HepG2 (cell line): ENCODE data around the gene MASTL. TPM values are rescaled to one million over a fixed set of nuclear protein-coding genes. Genes with fewer than 3 reads are reported as not detected.

ENCODE experiments used
- ATAC-seq: fragments of 200-7000 bp; cut with Tn5 transposase; 3 replicates; pipeline ENCODE4 v1.9.1; 2020; ENCODE audit warnings: mild to moderate bottlenecking, moderate library complexity
- BruUV-seq: library from RNA; stranded (reverse); fragments of 400-500 nt; replicated peaks from 2 replicates; lab custom pipeline; 2021; lab: Mats Ljungman, UMichigan
- CTCF ChIA-PET: fragments of 300-600 bp; formaldehyde crosslinking; extraction: SDS; loops from one replicate; lab custom pipeline; 2021; ENCODE audit warnings: low total read pairs, inconsistent platforms, low intra/inter-chr PET ratio; lab: Yijun Ruan, JAX
- POLR2A ChIA-PET: fragments of 350-600 bp; sonication (Branson Sonifier 250); formaldehyde crosslinking; loops from one replicate; lab custom pipeline; 2020; ENCODE audit warnings: antibody characterized with exemption, inconsistent platforms; lab: Yijun Ruan, JAX
- DNase-seq: peaks from one replicate; pipeline ENCODE4 v3.0.0-alpha.2; 2015; ENCODE audit warnings: low spot score
- FAIRE-seq: peaks from 3 replicates; lab custom pipeline; 2011; peaks lifted over from hg19 to GRCh38; lab: Jason Lieb, UNC
- H2AFZ ChIP-seq: one replicate; pipeline ENCODE4 v1.6.1; 2011; ENCODE audit warnings: low read length, inconsistent platforms
- H3K27ac ChIP-seq: fragments of 300-600 bp; 3 replicates; pipeline ENCODE4 v1.8.0; 2011; ENCODE audit warnings: mixed run types, mild to moderate bottlenecking, mixed read lengths, low read length, inconsistent platforms; ENCODE audit not compliant: insufficient read depth; ENCODE audit errors: extremely low read length
- H3K27me3 ChIP-seq, 2 experiments: fragments of 200-600 bp in 1 of 2; 2 replicates in 1 of 2; 3 replicates in 1 of 2; pipeline versions ENCODE4 v1.6.0 to v1.8.0; 2011; ENCODE audit warnings: low read length in 2 of 2, mild to moderate bottlenecking in 2 of 2, moderate library complexity in 2 of 2, inconsistent platforms in 1 of 2; ENCODE audit not compliant: insufficient read depth in 2 of 2, control insufficient read depth in 1 of 2
- H3K36me3 ChIP-seq, 2 experiments: fragments of 200-600 bp in 1 of 2; replicated peaks in 1 of 2; 2 replicates in 1 of 2; 3 replicates in 1 of 2; pipeline versions ENCODE4 v1.5.1 to v1.8.0; 2011; ENCODE audit warnings: low read length in 2 of 2, inconsistent platforms in 1 of 2; ENCODE audit not compliant: insufficient read depth in 2 of 2, control insufficient read depth in 1 of 2
- H3K4me1 ChIP-seq: 2 replicates; pipeline ENCODE4 v1.5.1; 2012; ENCODE audit warnings: low read length, inconsistent platforms; ENCODE audit not compliant: insufficient read depth
- H3K4me2 ChIP-seq: 2 replicates; pipeline ENCODE4 v1.6.0; 2011; ENCODE audit warnings: low read depth, low read length, inconsistent platforms
- H3K4me3 ChIP-seq, 3 experiments: fragments of 200-600 bp in 1 of 3; sonication (generic), shearing (Covaris generic) in 1 of 3; replicated peaks in 1 of 3; 2 replicates each; pipeline ENCODE4 v1.5.1; 2011 to 2016; ENCODE audit warnings: low read length in 3 of 3, inconsistent platforms in 2 of 3, low read depth in 2 of 3, mild to moderate bottlenecking in 2 of 3, control low read depth in 1 of 3, mixed read lengths in 1 of 3; ENCODE audit not compliant: insufficient read depth in 1 of 3
- H3K79me2 ChIP-seq: one replicate; pipeline ENCODE4 v1.6.1; 2011; ENCODE audit warnings: low read length, inconsistent platforms; ENCODE audit not compliant: insufficient read depth
- H3K9ac ChIP-seq: 2 replicates; pipeline ENCODE4 v1.6.0; 2011; ENCODE audit warnings: mild to moderate bottlenecking, low read depth, low read length, inconsistent platforms; ENCODE audit not compliant: insufficient read depth
- H3K9me3 ChIP-seq: 2 replicates; pipeline ENCODE4 v1.5.1; 2012; ENCODE audit warnings: mild to moderate bottlenecking, low read length
- H4K20me1 ChIP-seq: 2 replicates; pipeline ENCODE4 v1.6.0; 2011; ENCODE audit warnings: inconsistent platforms, mild to moderate bottlenecking, low read length, moderate library complexity; ENCODE audit not compliant: insufficient read depth
- ARNTL ChIP-seq: sonication (generic); formaldehyde crosslinking; IDR thresholded peaks from 2 replicates; pipeline ENCODE4 v1.4.0; 2020; ENCODE audit warnings: mild to moderate bottlenecking, missing genetic modification reagents
- CENPT ChIP-seq: sonication (generic); formaldehyde crosslinking; IDR thresholded peaks from 2 replicates; pipeline ENCODE4 v1.8.0; 2022; ENCODE audit warnings: low read depth, mild to moderate bottlenecking, moderate library complexity, missing genetic modification reagents
- GABPB1 ChIP-seq: IDR thresholded peaks from 2 replicates; pipeline ENCODE4 v1.6.1; 2016; ENCODE audit warnings: mild to moderate bottlenecking, missing genetic modification reagents, moderate library complexity, missing compliant biosample characterization
- GTF2F1 ChIP-seq: fragments of 150-350 bp; IDR thresholded peaks from 2 replicates; pipeline ENCODE4 v1.6.1; 2014; ENCODE audit warnings: low read length
- KDM1A ChIP-seq: IDR thresholded peaks from 2 replicates; pipeline ENCODE4 v1.6.1; 2016; ENCODE audit warnings: missing compliant biosample characterization
- NCOA5 ChIP-seq: sonication (generic); formaldehyde crosslinking; IDR thresholded peaks from 2 replicates; pipeline ENCODE4 v1.4.0; 2020; ENCODE audit warnings: missing genetic modification reagents
- RBAK ChIP-seq: sonication (generic); formaldehyde crosslinking; IDR thresholded peaks from 2 replicates; pipeline ENCODE4 v1.5.1; 2020; ENCODE audit warnings: mild to moderate bottlenecking, missing genetic modification reagents
- ZC3H4 ChIP-seq: sonication (generic); formaldehyde crosslinking; IDR thresholded peaks from 2 replicates; pipeline ENCODE4 v1.4.0; 2020; ENCODE audit warnings: missing genetic modification reagents, borderline replicate concordance
- ZNF343 ChIP-seq: sonication (generic); formaldehyde crosslinking; IDR thresholded peaks from 2 replicates; pipeline ENCODE4 v1.4.0; 2020; ENCODE audit warnings: mild to moderate bottlenecking, missing genetic modification reagents
- ZNF557 ChIP-seq: sonication (generic); formaldehyde crosslinking; IDR thresholded peaks from 2 replicates; pipeline ENCODE4 v1.4.0; 2020; ENCODE audit warnings: missing genetic modification reagents
- WGBS: methylation state at CpG from one replicate; pipeline ENCODE4 v1.1.6; 2017; ENCODE audit warnings: low lambda C conversion rate; 5-methylcytosine and 5-hydroxymethylcytosine counted together
- in situ Hi-C: cut with HindIII; loops from 2 replicates; pipeline ENCODE4 v1.10.0; 2017; ENCODE audit warnings: low pct_unique_long_range_greater_than_20kb; ENCODE audit not compliant: extremely low pct_ligation_motif_present
- intact Hi-C: fragments of 100-400 bp; cut with micrococcal nuclease; formaldehyde crosslinking; loops from one replicate; pipeline ENCODE4 v1.10.0; 2022; ENCODE audit not compliant: unreplicated experiment
- polyA plus RNA-seq, 8 experiments: library from polyadenylated mRNA; depleted of rRNA in 3 of 8; stranded (reverse) in 7 of 8; unstranded in 1 of 8; fragments of >200 nt; fragmentation: Illumina TruSeq in 4 of 8; extraction: Trizol in 4 of 8; gene quantifications; 2 replicates each; pipeline versions ENCODE4 v1.2.1 to v1.2.3, GENCODE V29; 2011 to 2016; ENCODE audit warnings: low read depth in 4 of 8, missing spikeins in 1 of 8, mixed read lengths in 1 of 8; ENCODE audit not compliant: insufficient read depth in 1 of 8
- total RNA-seq, 5 experiments: library from RNA; depleted of rRNA; stranded (reverse); fragments of >200 nt; fragmentation: Illumina TruSeq; extraction: Trizol; gene quantifications; 2 replicates each; pipeline ENCODE4 v1.2.3, GENCODE V29; 2016; ENCODE audit warnings: low read depth in 1 of 5
- TF ChIP-seq, protein P1 (sequence below): sonication (generic); formaldehyde crosslinking; IDR thresholded peaks from 2 replicates; pipeline ENCODE4 v1.8.1; 2022; ENCODE audit warnings: low read depth, mild to moderate bottlenecking, missing genetic modification reagents
- TF ChIP-seq, protein P2 (sequence below), 2 experiments: sonication (generic) in 1 of 2; formaldehyde crosslinking in 1 of 2; IDR thresholded peaks; 2 replicates each; pipeline versions ENCODE4 v1.4.0 to v1.6.1; 2016 to 2020; ENCODE audit warnings: borderline replicate concordance in 1 of 2, low read depth in 1 of 2, mild to moderate bottlenecking in 1 of 2, missing genetic modification reagents in 1 of 2
- TF ChIP-seq, protein P3 (sequence below): IDR thresholded peaks from 2 replicates; pipeline ENCODE4 v1.6.1; 2016; ENCODE audit warnings: mild to moderate bottlenecking

Gene MASTL
- total and polyA plus RNA-seq, 2 of the 13 experiments (the other 11 are each of a cell fraction or from before 2014, with no cell fraction given) = 6.0 to 18.0 TPM

DNA sequence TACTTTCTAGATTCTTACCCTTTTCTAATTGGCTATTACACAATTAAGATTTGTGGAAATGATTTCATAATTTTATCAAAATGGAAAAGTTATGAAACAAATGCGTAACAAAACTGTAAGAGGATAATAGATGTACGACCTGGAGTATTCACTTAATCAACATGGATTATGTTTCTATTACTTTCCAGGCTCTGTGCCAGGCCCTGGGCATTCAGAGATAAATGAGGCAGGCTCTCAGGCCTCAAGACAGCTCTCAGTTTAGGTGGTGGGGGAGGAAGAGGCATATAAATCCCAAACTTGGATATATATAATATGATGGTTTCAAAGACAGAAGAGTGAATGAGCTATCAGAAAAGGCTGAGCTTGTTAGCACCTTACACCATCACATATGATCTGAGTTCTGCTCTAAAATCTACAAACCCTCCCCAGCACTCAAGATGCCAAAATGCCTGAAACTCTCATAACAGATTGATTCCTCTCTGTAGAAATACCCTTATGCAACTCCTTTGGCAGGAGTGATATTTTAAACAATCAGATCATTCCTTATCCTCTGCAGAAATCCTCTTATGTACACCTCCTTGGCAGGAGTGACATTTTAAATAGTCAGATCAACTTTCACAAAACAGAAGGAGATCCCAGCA is 42.9 kb downstream of the MASTL start (continued):
- TF ChIP-seq, protein P1, sequence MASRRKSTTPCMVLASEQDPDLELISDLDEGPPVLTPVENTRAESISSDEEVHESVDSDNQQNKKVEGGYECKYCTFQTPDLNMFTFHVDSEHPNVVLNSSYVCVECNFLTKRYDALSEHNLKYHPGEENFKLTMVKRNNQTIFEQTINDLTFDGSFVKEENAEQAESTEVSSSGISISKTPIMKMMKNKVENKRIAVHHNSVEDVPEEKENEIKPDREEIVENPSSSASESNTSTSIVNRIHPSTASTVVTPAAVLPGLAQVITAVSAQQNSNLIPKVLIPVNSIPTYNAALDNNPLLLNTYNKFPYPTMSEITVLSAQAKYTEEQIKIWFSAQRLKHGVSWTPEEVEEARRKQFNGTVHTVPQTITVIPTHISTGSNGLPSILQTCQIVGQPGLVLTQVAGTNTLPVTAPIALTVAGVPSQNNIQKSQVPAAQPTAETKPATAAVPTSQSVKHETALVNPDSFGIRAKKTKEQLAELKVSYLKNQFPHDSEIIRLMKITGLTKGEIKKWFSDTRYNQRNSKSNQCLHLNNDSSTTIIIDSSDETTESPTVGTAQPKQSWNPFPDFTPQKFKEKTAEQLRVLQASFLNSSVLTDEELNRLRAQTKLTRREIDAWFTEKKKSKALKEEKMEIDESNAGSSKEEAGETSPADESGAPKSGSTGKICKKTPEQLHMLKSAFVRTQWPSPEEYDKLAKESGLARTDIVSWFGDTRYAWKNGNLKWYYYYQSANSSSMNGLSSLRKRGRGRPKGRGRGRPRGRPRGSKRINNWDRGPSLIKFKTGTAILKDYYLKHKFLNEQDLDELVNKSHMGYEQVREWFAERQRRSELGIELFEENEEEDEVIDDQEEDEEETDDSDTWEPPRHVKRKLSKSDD = no peak
- TF ChIP-seq ZNF343 = no peak
- TF ChIP-seq, protein P2, sequence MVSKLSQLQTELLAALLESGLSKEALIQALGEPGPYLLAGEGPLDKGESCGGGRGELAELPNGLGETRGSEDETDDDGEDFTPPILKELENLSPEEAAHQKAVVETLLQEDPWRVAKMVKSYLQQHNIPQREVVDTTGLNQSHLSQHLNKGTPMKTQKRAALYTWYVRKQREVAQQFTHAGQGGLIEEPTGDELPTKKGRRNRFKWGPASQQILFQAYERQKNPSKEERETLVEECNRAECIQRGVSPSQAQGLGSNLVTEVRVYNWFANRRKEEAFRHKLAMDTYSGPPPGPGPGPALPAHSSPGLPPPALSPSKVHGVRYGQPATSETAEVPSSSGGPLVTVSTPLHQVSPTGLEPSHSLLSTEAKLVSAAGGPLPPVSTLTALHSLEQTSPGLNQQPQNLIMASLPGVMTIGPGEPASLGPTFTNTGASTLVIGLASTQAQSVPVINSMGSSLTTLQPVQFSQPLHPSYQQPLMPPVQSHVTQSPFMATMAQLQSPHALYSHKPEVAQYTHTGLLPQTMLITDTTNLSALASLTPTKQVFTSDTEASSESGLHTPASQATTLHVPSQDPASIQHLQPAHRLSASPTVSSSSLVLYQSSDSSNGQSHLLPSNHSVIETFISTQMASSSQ (IDR thresholded peaks at IDR 0.05; ENCODE audit: low read depth) = no peak
- TF ChIP-seq, protein P2 (CRISPR knock-in tag; IDR thresholded peaks at IDR 0.05; ENCODE audit: borderline replicate concordance) = no peak

DNA sequence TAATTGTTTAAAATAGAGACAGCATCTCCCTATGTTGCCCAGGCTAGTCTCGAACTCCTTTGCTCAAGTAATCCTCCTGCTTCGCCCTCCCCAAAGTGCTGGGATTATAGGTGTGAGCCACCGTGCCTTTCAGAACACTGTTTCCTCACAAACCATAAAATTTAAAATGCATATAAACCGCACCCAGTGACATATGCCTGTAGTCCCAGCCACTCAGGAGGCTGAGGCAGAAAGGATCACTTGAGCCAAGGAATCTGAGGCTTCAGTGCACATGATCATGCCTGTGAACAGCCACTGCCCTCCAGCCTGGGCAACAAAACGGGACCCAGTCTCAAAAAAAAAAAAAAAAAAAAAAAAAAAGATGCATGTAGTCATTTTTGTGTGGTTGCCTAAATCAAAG is 48.7 kb downstream of the MASTL start:
- Histone ChIP-seq H3K79me2 (no peaks in the 10 kb centered on the region), H3K27ac (no peak overlapping the region), H4K20me1 (no peaks in the 10 kb centered on the region), H3K9me3 (no peaks in the 10 kb centered on the region), H2AFZ (no peak overlapping the region), H3K9ac (no peak overlapping the region), H3K4me2 (no peak overlapping the region), H3K27me3 (no peaks in the 10 kb centered on the region), H3K36me3 (peaks cover 9 to 42% of the 10 kb centered on the region in 2 experiments; a peak in 4 of 5 replicates), H3K4me3 (no peak overlapping the region), H3K4me1 (no peaks in the 10 kb centered on the region)
- ATAC-seq (no peak), FAIRE-seq (no peak), DNase-seq (no peak)
- BruUV-seq = no TSS peak
- intact Hi-C loops = no loop called here
- ChIA-PET POLR2A (no interaction called here), CTCF (no interaction called here)
- in situ Hi-C loops = no loop called here
- 87% methylated on average over 5 of the region's 5 CpGs for WGBS
- no peak for TF ChIP-seq NCOA5 (CRISPR knock-in tag)
- TF ChIP-seq GTF2F1 = no peak
- TF ChIP-seq CENPT (CRISPR knock-in tag) = no peak
- TF ChIP-seq, protein P3, sequence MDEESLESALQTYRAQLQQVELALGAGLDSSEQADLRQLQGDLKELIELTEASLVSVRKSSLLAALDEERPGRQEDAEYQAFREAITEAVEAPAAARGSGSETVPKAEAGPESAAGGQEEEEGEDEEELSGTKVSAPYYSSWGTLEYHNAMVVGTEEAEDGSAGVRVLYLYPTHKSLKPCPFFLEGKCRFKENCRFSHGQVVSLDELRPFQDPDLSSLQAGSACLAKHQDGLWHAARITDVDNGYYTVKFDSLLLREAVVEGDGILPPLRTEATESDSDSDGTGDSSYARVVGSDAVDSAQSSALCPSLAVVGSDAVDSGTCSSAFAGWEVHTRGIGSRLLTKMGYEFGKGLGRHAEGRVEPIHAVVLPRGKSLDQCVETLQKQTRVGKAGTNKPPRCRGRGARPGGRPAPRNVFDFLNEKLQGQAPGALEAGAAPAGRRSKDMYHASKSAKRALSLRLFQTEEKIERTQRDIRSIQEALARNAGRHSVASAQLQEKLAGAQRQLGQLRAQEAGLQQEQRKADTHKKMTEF = no peak
- TF ChIP-seq KDM1A (CRISPR knock-in tag) = no peak
- TF ChIP-seq ARNTL (CRISPR knock-in tag) = no peak
- no peak for TF ChIP-seq RBAK (CRISPR knock-in tag)
- no peak for TF ChIP-seq ZNF557 (CRISPR knock-in tag)
- TF ChIP-seq GABPB1 (CRISPR knock-in tag) = no peak
- no peak for TF ChIP-seq ZC3H4 (CRISPR knock-in tag)
